ENCODE results near the gene ZNF626.
A peak's percentile ranks its signal among the peaks of the same experiment; 100 is the strongest.
"Not testable (repeated sequence)": the region's sequence is repeated elsewhere in the genome, so short reads cannot be mapped to it uniquely, and the experiment has no call there.

Gene ZNF626

DNA sequence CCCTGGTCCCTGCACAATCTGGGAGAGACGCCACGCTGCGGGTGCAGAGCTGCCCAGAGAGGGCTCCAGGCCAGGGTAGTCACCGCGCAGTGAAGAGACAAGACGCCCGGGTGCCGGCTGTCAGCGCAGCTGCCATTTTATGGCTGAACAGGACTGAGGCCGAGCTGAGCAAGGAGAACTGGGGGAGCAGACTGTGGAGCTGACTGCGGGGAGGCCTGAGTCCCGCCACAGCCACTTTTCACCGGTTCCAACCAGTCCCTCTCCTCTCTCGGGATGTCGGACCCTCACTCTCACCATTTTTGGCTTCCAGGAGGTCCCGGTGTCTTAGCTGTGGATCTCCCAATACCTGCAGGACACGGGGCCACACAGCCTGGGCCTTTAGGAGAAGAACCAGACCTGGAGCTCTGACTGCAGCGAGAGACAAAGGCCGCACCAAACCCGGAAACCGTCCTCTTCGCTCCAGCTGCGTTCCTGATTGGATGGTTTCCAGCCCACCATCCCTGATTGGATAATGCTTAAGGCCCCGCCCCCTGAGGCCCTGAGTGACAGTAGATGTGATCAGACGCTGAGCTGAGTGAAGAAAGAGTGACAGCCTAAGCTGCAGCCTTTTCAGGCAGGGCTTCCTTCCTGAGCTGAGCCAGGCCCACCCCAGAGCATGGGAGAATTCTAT lies at the start of gene ZNF626:
TSS of gene ZNF626 (minus strand) at position 422 of the 670 bp plus-strand sequence. CDS start at position 297, 125 bp downstream.
- DNase-seq, result peak; percentile 71 to 98 (median 93)

- DNase-seq, result peak in 3 of 56 donors; percentile 1 to 7 (median 4)
Observed at GRCh38 chr19:20669263-20669662, 7.9 kb upstream of the ZNF626 start.

DNA sequence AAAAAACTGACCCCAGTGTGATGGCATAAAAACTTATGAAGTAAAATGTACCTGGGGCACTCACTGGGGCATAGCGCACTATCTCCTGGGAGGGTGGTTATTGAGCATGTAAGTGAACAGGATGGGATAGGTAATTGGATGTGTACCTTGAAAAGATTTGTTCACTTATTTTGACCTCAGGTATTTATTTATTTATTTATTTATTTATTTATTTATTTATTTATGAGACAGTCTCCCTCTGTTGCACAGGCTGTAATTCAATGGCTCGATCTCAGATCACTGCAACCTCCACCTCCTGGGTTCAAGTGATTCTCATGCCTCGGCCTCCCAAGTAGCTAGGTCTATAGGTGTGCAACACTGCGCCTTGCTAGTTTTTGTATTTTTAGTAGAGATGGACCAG lies 5.9 kb upstream of the ZNF626 start:
- DNase-seq, result no peak

DNA sequence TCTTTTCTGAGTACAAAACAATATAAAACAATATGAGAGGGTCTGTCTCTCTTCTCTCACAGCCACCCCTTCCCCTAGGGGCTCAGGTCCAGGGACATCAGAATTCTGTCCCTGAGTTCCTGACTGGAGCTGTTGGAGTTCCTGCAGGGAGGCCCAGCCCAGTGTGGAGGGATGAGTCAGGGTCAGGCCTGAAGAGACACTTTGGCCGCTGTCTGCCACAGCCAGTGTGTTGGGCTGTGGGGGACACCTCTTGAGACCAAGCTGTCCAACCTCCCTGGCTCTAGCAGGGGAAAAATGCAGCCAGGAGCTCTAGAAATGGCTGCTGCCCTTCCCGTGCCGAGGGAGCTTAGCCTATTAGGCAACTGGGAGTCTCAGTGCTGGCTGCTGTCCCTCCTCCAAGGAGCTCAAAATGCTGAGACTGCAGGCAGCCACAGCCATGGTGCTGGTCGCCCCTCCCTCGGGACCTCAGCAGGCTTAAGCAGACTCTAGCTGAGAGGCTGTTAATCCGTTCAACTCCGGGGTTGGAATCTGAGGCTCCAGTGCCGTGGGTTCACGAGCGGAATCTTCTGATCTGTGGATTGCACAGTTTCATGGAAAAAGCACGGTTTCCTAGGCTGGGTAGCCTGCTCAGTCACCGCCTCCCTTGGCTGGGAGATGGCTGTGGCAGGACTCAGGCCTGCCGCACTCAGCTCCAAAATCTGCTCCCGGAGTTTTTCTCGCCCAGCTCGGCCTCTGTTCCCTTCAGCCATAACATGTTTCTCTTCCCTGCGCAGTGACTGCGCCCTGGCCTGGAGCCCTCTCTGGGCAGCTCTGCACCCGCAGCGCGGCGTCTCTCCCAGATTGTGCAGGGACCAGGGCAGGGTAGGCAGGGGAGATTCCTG lies 3.8 kb upstream of the ZNF626 start:
- DNase-seq, result peak in 41 of 56 donors; percentile 2 to 69 (median 25)

GRCh38 chr19:20664475-20664874 lies 3.1 kb upstream of the ZNF626 start:
- not testable (repeated sequence) for DNase-seq

GRCh38 chr19:20662421-20663105 lies 1.2 kb upstream of the ZNF626 start:
- peak in 21 of 56 donors; percentile 0 to 39 (median 10) for DNase-seq

GRCh38 chr19:20660473-20661140 lies 764 bp downstream of the ZNF626 start:
- no peak for DNase-seq

- no peak for DNase-seq
Observed at GRCh38 chr19:20640545-20640944, 20.8 kb downstream of the ZNF626 start.

- DNase-seq, result no peak
Observed at GRCh38 chr19:20640023-20640422, 21.3 kb downstream of the ZNF626 start.

DNA sequence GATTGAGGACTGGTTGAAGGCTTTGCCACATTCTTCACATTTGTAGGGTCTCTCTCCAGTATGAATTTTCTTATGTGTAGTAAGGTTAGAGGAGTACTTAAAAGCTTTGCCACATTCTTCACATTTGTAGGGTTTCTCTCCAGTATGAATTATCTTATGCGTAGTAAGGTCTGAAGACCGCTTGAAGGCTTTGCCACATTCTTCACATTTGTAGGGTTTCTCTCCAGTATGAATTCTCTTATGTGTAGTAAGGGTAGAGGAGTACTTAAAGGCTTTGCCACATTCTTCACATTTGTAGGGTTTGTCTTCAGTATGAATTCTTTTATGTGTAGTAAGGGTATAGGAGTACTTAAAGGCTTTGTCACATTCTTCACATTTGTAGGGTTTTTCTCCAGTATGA lies 36.8 kb downstream of the ZNF626 start:
- not testable (repeated sequence) for DNase-seq

DNA sequence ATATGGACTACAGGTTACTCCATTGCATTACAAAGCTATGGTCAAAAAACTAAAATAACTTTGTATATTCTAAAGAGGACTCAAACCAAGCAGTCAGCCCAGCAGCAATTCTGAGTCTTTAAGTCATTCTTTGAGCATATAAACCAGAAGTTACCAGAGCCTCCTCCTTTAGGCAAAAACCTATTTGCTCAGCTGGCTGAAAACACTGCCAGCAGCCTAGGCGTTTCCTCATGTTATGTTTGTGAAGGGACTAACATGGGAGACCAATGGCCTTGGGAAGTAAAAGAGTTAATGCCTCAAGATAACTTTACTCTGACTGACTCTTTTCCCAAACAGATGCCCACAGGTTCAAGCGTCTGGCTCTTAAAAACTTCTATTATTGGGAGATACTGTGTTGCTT lies 45.3 kb downstream of the ZNF626 start:
- no peak for DNase-seq

GRCh38 chr19:20614971-20615370 lies 46.4 kb downstream of the ZNF626 start:
- not testable (repeated sequence) for DNase-seq

GRCh38 chr19:20612711-20613316 lies 48.6 kb downstream of the ZNF626 start:
- no peak for DNase-seq

DNA sequence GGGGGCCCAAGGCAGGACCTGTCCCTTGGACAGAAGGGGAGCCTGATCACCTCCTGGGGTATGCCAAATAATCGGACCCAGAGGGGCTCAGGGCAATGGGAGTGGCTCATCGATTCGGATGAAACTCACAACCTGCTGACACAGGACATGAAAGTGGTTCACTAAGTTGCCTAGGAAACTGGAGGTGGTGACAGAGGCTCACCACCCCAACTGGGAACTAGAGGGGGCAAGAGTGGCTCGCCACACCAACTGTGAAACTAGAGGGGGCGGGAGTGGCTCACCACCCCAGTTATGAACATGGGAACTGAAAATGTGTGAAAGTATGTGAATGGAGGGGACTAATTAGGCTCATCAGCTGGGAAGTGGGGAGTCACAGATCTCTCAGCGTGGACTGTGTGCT lies 49.5 kb downstream of the ZNF626 start:
- no peak for DNase-seq

- no peak for DNase-seq
Observed at GRCh38 chr19:20607943-20608342, 53.4 kb downstream of the ZNF626 start.

All from nucleus accumbens (tissue), 56 donors.